SHP77 treated with DMSO at 0.1 percent for 48 hours (cell line): ENCODE results near the gene AGBL1.
A peak's percentile ranks its signal among the peaks of the same experiment; 100 is the strongest.

Experiments used
- DNase-seq: peaks from one replicate; lab custom pipeline; 2025; lab: John Stamatoyannopoulos, UW

Gene AGBL1

GRCh38 chr15:86327230-86327865, 247.7 kb downstream of the AGBL1 start:
- DNase-seq, result peak; percentile 7

GRCh38 chr15:86328658-86329057, 249.0 kb downstream of the AGBL1 start:
- no peak for DNase-seq

DNA sequence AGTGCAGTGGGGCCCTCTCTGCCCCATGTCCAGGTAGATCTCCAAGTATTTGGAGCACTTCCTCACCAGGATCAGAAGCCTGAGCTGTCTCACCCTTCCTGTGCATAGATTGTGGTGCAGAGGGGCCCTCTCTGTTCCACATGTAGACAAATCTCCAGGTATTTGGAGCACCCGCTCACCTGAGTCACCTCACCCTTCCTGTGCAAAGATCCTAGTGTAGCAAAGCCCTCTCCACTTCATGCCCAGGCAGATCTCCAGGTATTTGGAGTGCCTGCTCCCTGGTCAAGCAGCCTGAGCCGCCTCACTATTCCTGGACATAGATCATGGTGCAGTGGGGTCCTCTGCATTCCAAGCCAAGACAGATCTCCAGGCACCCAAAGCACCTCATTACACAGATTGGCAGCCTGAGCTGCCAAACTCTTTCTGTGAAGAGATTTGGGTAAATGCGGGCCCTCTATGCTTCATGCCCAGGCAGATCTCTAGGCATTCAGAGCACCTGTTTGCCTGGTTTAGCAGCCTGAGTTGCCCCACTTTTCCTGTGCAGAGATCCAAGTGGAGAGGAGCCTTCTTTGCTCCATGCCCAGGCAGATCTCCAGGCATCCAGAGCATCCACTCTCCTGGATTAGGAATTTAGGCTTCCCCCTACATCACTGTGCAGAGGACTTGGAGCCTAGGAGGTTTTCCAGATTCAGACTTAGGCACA, 249.8 kb downstream of the AGBL1 start:
- no peak for DNase-seq

DNA sequence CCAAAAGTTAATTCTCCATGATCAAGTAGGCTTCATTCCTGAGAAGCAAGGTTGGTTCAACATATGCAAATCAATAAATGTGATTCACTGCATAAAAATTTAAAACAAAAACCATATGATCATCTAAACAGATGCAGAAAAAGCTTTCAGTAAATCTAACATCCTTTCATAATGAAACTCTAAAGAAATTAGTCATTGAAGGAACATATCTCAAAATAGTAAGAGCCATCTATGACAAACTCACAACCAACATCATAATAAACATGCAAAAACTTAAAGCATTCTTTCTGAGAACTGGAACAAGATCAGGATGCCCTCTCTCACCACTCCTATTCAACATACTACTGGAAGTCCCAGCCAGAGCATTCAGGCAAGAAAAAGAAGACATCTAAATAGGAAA, 254.1 kb downstream of the AGBL1 start:
- no peak for DNase-seq

GRCh38 chr15:86336051-86336788, 256.5 kb downstream of the AGBL1 start:
- no peak for DNase-seq

GRCh38 chr15:86337071-86337470, 257.4 kb downstream of the AGBL1 start:
- DNase-seq, result no peak

GRCh38 chr15:86347245-86347644, 267.6 kb downstream of the AGBL1 start:
- DNase-seq, result no peak

- DNase-seq, result no peak
These were observed 269.9 kb downstream of the AGBL1 start for GRCh38 chr15:86349565-86349964.

GRCh38 chr15:86353213-86353612, 273.5 kb downstream of the AGBL1 start:
- DNase-seq, result no peak

DNA sequence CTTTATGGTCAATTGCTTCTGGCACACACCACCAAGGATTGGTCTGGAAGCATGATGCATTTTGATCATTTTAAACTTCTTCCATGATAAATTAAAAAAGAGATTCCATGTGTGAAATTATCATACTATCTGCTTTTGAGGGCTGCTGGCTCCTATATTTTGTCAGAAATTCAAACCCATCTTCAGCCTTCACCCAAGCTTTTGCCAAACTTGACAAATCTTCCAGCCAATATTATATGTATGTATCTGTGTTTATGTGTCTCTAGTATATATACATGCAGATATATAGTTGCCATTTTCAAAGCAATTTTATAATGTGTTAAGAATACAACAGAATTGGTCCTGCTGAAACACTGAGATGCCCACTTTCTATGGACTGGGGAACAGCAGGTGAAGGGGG, 275.7 kb downstream of the AGBL1 start:
- no peak for DNase-seq

GRCh38 chr15:86355801-86356200, 276.1 kb downstream of the AGBL1 start:
- DNase-seq, result no peak

DNA sequence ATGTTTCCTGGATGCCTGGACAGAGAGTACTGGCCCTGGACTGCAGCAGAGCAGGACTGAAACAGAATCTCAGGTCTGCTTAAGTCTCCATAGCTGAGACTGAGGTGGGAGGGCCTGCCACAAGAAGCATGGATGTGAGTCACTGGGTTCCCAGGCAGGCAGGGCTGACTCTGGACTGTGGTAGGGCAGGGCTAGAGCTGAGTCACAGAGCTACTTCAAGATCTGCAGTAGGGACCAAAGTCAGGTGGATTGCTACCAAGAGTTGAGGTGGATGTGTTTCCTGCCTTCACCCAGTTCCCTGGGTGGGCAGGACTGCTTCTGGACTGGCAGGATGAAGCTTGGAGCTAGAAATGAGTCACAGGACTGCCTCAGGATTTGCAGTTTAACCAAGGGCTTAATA, 282.9 kb downstream of the AGBL1 start:
- no peak for DNase-seq

- DNase-seq, result no peak
These were observed 293.5 kb downstream of the AGBL1 start for GRCh38 chr15:86373147-86373546.

DNA sequence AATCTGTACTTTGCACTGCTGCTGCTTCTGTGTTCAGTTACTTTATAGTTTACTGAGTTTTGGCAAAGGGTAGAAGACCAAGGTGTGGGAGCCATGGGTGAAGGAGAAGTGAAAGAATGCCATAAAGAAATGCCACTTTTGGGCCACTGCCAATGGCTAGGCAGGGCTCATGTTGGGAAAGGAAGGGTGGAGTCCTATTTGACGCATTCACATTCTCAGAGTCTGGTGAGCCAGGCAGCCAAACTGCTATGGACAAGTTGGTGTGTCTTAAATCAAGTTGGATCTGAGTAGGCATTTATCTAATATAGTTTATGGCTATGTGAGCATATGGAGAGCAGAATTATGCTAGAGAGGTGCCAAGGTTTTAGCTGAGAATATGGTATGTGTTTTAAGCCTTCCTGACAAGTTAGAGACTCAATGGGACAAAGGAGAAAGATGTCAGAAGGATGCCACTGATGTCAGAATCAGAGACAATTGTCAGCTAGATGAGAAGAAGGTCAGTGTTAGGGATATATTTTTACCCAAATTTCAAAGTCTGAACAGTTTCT, 296.1 kb downstream of the AGBL1 start:
- DNase-seq, result no peak

- no peak for DNase-seq
These were observed 298.2 kb downstream of the AGBL1 start for GRCh38 chr15:86377914-86378313.

DNA sequence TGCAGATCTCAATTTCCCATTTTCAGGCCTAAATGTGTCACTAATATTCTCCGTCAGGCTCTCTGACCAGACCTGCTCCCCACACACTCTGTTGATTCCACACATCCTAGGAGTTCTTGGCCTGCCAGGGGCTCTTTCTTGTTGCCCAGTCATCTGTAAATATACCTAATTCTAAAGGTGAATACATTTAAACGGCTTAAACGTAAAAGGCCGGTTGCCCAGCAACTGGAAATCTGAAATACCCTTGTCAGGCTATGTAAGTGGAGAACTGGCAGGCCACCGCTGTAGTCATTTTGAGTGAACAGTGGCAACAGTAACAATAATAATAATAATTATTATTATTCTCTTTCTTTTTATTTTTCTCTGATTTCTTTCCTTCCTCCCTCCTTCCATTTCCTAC, 302.7 kb downstream of the AGBL1 start:
- no peak for DNase-seq

- DNase-seq, result no peak
These were observed 303.9 kb downstream of the AGBL1 start for GRCh38 chr15:86383611-86384010.

DNA sequence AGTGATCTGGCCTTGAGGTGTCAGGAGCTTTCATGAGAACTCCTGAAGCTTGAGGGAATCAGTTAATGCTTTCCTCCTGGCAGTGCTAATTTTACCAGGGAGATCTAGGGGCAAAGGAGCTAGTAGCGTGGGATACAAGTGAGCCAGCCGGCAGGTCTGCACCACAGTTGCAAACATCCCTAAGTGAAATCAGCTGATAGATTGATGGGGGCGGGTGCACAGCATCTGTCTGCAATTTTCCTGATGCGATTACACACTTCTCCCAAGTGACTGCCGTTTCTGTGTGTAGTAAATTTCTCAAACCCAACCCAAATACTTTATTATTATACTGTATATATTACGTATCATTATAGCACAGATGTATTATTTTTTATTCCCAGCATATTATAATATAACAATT, 304.5 kb downstream of the AGBL1 start:
- no peak for DNase-seq

DNA sequence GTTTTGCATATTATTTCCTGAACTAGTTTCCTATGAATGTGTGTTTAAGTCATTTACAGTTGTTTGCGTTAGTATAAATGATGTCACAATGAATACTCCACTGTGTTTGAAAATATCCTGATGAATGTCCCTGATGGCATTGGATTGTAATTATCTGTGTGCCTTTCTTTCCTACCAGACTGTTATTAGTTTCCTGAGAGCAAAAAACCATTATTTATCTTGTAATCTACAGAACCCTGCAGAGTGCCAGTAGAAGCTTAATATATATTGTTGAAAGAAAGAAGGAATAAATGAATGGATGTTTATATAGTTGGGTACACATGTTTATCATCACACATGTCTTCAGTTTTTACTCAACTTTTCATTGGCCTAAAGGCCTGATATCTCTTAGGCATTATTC, 312.6 kb downstream of the AGBL1 start:
- DNase-seq, result no peak

DNA sequence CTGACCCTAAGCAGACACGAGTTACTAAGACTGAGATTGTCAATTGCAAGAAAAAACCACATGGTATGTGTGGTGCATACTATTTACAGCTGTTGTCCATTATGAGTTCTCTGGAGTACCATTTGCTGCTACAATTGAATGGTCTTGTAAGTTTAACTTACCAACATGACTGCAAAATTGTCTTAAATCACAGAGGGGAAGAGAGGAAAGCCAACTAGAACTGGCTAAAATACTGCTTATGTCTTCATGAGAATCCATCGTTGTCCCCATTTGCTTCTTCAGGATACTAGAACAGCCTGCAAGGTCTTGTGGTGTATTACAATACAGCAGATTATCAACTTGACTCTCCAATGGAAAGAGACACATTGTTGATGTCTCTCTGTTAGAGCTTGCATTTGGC, 313.2 kb downstream of the AGBL1 start:
- DNase-seq, result no peak

- DNase-seq, result no peak
These were observed 315.2 kb downstream of the AGBL1 start for GRCh38 chr15:86394866-86395265.

DNA sequence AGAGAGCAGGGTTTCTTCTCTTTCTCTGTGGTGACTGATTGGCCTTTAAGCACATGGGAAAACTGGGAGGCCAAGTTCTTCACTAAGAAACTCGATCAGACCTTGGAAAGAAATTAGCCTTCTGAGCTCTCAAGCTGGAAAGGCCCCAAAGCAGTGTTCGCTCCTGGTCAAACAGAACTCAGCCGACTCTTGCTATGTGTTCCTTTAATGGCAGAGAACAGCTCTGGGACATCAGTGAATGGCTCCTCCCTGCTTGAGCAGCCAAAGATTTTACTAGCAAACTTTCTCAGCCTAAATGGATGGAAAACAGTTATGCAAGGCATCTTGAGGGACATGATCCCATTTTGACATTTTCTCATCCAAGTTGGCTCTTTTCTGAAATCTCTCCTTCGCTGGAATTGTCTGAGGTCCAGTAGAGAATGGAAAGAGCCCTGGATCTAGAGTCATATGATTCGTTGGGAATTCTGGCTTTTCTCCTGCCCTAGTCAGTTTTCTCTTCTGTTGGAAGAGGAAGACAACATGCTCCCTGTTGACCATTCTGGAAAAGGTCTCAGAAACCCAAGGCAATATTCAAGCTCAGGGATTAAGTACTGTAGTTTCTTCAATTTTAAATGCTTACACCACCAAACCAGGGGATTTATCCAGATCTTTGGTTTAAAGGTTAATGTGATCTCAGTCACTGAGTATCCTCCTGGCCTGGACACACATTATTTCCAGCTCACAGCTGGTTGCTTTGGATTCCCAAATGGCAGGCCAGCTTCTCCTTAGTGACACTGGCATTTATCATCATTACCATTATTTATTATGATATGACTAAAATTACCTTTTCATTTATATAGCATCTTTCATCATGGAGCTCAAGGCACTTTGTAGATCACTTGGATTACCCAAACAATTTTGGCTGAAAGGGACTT, 319.6 kb downstream of the AGBL1 start:
- no peak for DNase-seq
